ENCODE measurements around the gene PCED1B. TPM values are rescaled to one million over a fixed set of nuclear protein-coding genes. Genes with fewer than 3 reads are reported as not detected.

The PCED1B gene, protein sequence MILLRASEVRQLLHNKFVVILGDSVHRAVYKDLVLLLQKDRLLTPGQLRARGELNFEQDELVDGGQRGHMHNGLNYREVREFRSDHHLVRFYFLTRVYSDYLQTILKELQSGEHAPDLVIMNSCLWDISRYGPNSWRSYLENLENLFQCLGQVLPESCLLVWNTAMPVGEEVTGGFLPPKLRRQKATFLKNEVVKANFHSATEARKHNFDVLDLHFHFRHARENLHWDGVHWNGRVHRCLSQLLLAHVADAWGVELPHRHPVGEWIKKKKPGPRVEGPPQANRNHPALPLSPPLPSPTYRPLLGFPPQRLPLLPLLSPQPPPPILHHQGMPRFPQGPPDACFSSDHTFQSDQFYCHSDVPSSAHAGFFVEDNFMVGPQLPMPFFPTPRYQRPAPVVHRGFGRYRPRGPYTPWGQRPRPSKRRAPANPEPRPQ
- total RNA-seq: 3.6 and 5.9 TPM in 2 replicates
- 6.4 and 6.6 TPM in 2 replicates for polyA plus RNA-seq

GRCh38 chr12:47079468-47079980, at the start of gene PCED1B, which contains the start of gene AMIGO2:
TSS of gene PCED1B (plus strand) at chr12:47079621. CDS start at chr12:47235064, 155,443 bp downstream.
TSS of gene AMIGO2 (minus strand) at chr12:47079959. CDS start at chr12:47079002, 957 bp downstream.
- Histone ChIP-seq H4K20me1 (ENCODE audit: insufficient read depth, poor library complexity, severe bottlenecking) (no peaks in the 10 kb centered on the region), H3K27me3 (no peaks in the 10 kb centered on the region), H3K4me3 (peak within 1 kb of the TSS; percentile 74), H3K27ac (peak within 1 kb of the TSS; percentile 97), H3K36me3 (replicated peaks; ENCODE audit: insufficient read depth, low read depth) (no peaks in the 10 kb centered on the region), H3K79me2 (peaks cover 35% of the 10 kb centered on the region), H3K4me2 (peak within 1 kb of the TSS; percentile 95), H3K9me3 (ENCODE audit: low read depth) (no peaks in the 10 kb centered on the region), H3K9me2 (replicated peaks; ENCODE audit: insufficient read depth) (no peaks in the 10 kb centered on the region), H2AFZ (peak within 1 kb of the TSS; percentile 76), H3K4me1 (ENCODE audit: insufficient read depth) (peaks cover 30% of the 10 kb centered on the region)
- DNase-seq (ENCODE audit: low spot score): peak; percentile 83
- WGBS (ENCODE audit: low lambda C conversion rate, missing lambda C conversion rate): 0% methylated on average over 32 of the region's 58 CpGs
- no peak for TF ChIP-seq EZH2phosphoT487 (IDR thresholded peaks at IDR 0.05; ENCODE audit: low read depth, severe bottlenecking, unreplicated experiment)
- peak; percentile 45 for TF ChIP-seq CTCF (IDR thresholded peaks at IDR 0.05; ENCODE audit: poor library complexity)
- TF ChIP-seq EZH2 (IDR thresholded peaks at IDR 0.05; ENCODE audit: borderline replicate concordance): no peak

DNA sequence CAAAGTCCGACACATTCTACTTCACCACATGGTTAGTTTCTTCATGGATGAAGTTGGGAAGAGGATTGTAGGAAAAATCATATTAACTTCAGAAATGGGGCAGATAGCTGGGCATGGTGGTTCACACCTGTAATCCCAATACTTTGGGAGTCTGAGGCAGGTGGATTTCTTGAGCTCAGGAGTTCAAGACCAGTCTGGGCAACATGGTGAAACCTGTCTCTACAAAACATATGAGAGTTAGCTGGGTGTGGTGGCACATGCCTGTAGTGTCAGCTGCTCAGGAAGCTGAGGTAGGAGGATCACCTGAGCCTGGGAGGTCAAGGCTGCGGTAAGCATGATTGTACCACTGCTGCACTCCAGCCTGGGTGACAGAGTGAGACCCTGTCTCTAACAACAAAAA, 49.5 kb upstream of the PCED1B start:
- Histone ChIP-seq H4K20me1 (ENCODE audit: insufficient read depth, poor library complexity, severe bottlenecking) (no peaks in the 10 kb centered on the region), H2AFZ (no peak overlapping the region), H3K36me3 (replicated peaks; ENCODE audit: insufficient read depth, low read depth) (no peaks in the 10 kb centered on the region), H3K4me2 (no peak overlapping the region), H3K4me1 (ENCODE audit: insufficient read depth) (peaks cover 21% of the 10 kb centered on the region), H3K9me2 (replicated peaks; ENCODE audit: insufficient read depth) (no peaks in the 10 kb centered on the region), H3K79me2 (no peaks in the 10 kb centered on the region), H3K27ac (no peak overlapping the region), H3K27me3 (no peaks in the 10 kb centered on the region), H3K4me3 (no peak overlapping the region), H3K9me3 (ENCODE audit: low read depth) (no peaks in the 10 kb centered on the region)
- 91% methylated on average over 2 of the region's 2 CpGs for WGBS (ENCODE audit: low lambda C conversion rate, missing lambda C conversion rate)
- no peak for DNase-seq (ENCODE audit: low spot score)
- TF ChIP-seq EZH2 (IDR thresholded peaks at IDR 0.05; ENCODE audit: borderline replicate concordance) (no peak), EZH2phosphoT487 (IDR thresholded peaks at IDR 0.05; ENCODE audit: low read depth, severe bottlenecking, unreplicated experiment) (no peak), CTCF (IDR thresholded peaks at IDR 0.05; ENCODE audit: poor library complexity) (no peak)

DNA sequence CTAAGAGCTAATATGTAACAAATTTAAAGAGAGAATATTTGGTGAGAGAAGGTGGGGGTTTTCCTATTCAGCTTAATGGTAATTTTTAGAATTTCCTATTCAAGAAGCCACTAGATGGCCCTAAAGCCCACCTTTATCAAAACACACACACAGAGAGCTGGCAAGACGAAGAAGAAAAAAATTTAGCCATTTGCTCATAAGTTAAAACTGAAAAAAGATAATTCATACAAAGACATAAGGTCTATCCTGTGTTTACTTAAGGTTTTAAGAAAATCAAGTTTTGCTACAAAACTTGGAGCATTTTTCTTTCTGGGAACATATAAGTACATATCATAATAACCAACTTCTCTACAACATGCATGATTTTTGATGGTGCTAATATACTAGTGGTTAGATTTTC, 46.8 kb upstream of the PCED1B start:
- Histone ChIP-seq H3K36me3 (replicated peaks; ENCODE audit: insufficient read depth, low read depth) (no peaks in the 10 kb centered on the region), H3K4me1 (ENCODE audit: insufficient read depth) (peaks cover 30% of the 10 kb centered on the region), H3K4me2 (peak overlapping the region; percentile 29), H2AFZ (no peak overlapping the region), H3K9me2 (replicated peaks; ENCODE audit: insufficient read depth) (no peaks in the 10 kb centered on the region), H3K9me3 (ENCODE audit: low read depth) (no peaks in the 10 kb centered on the region), H3K79me2 (no peaks in the 10 kb centered on the region), H3K4me3 (no peak overlapping the region), H3K27me3 (no peaks in the 10 kb centered on the region), H4K20me1 (ENCODE audit: insufficient read depth, poor library complexity, severe bottlenecking) (no peaks in the 10 kb centered on the region), H3K27ac (peak overlapping the region; percentile 40)
- 10% methylated on average over 1 of the region's 1 CpG for WGBS (ENCODE audit: low lambda C conversion rate, missing lambda C conversion rate)
- DNase-seq (ENCODE audit: low spot score): peak; percentile 72
- TF ChIP-seq CTCF (IDR thresholded peaks at IDR 0.05; ENCODE audit: poor library complexity) (peak; percentile 73), EZH2 (IDR thresholded peaks at IDR 0.05; ENCODE audit: borderline replicate concordance) (no peak), EZH2phosphoT487 (IDR thresholded peaks at IDR 0.05; ENCODE audit: low read depth, severe bottlenecking, unreplicated experiment) (no peak)
